Activated CD4-positive, alpha-beta T cell treated with anti-CD3 and anti-CD28 coated beads, Interleukin-2, amount 10 ng/mL, durations not matched to agents 24 days and 14 days (primary cell): Measurements from ENCODE around the gene NEK1. TPM values are rescaled to one million over a fixed set of nuclear protein-coding genes. Genes with fewer than 3 reads are reported as not detected.
A peak's percentile ranks its signal among the peaks of the same experiment; 100 is the strongest.
"Not testable (repeated sequence)": the region's sequence is repeated elsewhere in the genome, so short reads cannot be mapped to it uniquely, and the experiment has no call there.

Experiments used
- DNase-seq: peaks from one replicate; pipeline ENCODE4 v3.0.0; 2022
- H3K27ac Mint-ChIP-seq: one replicate; pipeline ENCODE4 v1.8.0; 2022; ENCODE audit warnings: mild to moderate bottlenecking, mixed read lengths
- H3K27me3 Mint-ChIP-seq: one replicate; pipeline ENCODE4 v1.8.0; 2022; ENCODE audit warnings: mixed read lengths
- H3K36me3 Mint-ChIP-seq: one replicate; pipeline ENCODE4 v1.8.0; 2022; ENCODE audit warnings: low read depth, mild to moderate bottlenecking, mixed read lengths
- H3K4me1 Mint-ChIP-seq: one replicate; pipeline ENCODE4 v1.8.0; 2021; ENCODE audit warnings: mixed read lengths
- H3K4me3 Mint-ChIP-seq: one replicate; pipeline ENCODE4 v1.8.0; 2022; ENCODE audit warnings: mild to moderate bottlenecking, moderate library complexity, mixed read lengths
- H3K9me3 Mint-ChIP-seq: one replicate; pipeline ENCODE4 v1.8.0; 2021; ENCODE audit warnings: mixed read lengths
- intact Hi-C: fragments of 100-400 bp; cut with micrococcal nuclease; formaldehyde crosslinking; loops from one replicate; pipeline ENCODE4 v1.15.1; 2023
- total RNA-seq: library from RNA; stranded (reverse); gene quantifications from 2 replicates; pipeline ENCODE4 v1.2.3, GENCODE V29; 2022

Gene NEK1
- total RNA-seq, 1 donor from 2014 or later, result 11.1 TPM

DNA sequence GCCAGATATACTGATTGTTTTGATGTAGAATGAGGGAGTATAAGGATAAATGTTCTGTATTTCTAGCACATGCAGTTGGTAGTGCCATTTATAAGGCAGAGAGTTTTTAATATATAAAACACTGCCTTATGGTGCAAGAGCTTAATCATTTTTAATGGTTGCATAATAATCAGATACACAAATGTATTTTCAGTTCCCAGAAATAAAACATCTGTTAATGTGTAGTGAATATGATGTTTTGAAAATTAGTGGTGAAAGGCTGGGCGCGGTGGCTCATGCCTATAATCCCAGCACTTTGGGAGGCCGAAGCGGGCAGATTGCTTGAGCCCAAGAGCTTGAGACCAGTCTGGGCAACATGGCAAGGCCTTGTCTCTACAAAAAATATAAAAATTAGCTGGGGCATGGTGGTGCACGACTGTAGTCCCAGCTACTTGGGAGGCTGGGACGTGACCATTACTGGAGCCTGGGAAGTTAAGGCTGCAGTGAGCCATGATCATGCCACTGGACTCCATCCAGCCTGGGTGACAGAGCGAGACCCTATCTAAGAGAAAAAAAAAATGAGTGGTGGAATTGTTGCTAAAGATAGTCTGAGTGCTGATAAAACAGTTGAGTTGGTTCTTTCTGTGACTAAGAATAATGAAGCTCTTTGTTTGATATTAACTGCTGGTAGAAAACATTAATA is 37.3 kb upstream of the NEK1 start:
- H3K27ac Mint-ChIP-seq, result no peak overlapping the region
- no peak overlapping the region for H3K4me3 Mint-ChIP-seq
- no peaks in the 10 kb centered on the region for H3K9me3 Mint-ChIP-seq

GRCh38 chr4:169645627-169646026 is 33.2 kb upstream of the NEK1 start:
- H3K9me3 Mint-ChIP-seq, result no peaks in the 10 kb centered on the region
- DNase-seq, result no peak

More for the DNA sequence above, 37.3 kb upstream of the NEK1 start:
- H3K36me3 Mint-ChIP-seq, result peaks cover 25% of the 10 kb centered on the region
- H3K27me3 Mint-ChIP-seq, result no peaks in the 10 kb centered on the region
- H3K4me1 Mint-ChIP-seq, result peaks cover 6% of the 10 kb centered on the region
- intact Hi-C loops, result no loop called here
- DNase-seq, result no peak

DNA sequence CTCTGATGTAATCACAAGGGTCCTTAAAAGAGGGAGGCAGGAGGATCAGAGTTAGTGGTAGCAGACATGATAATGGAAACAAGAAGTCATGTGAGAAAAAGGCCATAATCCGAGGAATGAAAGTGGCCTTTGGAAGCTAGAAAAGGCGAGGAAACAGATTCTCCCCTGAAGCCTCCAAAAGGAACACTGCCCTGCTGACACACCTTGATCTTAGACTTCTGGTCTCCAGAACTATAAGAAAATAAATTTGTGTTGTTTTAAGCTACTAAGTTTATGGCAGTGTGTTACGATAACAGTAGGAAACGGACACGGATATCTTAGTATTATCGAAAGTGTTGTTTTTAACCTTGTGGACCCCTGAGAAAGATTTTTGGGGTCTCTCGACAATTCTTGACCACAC is 32.4 kb upstream of the NEK1 start:
- Mint-ChIP-seq H3K36me3 (peaks cover 18% of the 10 kb centered on the region), H3K9me3 (no peaks in the 10 kb centered on the region), H3K27me3 (no peaks in the 10 kb centered on the region), H3K27ac (peak overlapping the region; percentile 38), H3K4me3 (no peak overlapping the region), H3K4me1 (no peaks in the 10 kb centered on the region)
- no peak for DNase-seq
- intact Hi-C loops, result no loop called here

More at GRCh38 chr4:169645627-169646026, 33.2 kb upstream of the NEK1 start:
- H3K27ac Mint-ChIP-seq, result no peak overlapping the region
- no peaks in the 10 kb centered on the region for H3K4me1 Mint-ChIP-seq
- intact Hi-C loops, result no loop called here
- no peak overlapping the region for H3K4me3 Mint-ChIP-seq
- H3K27me3 Mint-ChIP-seq, result no peaks in the 10 kb centered on the region
- H3K36me3 Mint-ChIP-seq, result peaks cover 18% of the 10 kb centered on the region

DNA sequence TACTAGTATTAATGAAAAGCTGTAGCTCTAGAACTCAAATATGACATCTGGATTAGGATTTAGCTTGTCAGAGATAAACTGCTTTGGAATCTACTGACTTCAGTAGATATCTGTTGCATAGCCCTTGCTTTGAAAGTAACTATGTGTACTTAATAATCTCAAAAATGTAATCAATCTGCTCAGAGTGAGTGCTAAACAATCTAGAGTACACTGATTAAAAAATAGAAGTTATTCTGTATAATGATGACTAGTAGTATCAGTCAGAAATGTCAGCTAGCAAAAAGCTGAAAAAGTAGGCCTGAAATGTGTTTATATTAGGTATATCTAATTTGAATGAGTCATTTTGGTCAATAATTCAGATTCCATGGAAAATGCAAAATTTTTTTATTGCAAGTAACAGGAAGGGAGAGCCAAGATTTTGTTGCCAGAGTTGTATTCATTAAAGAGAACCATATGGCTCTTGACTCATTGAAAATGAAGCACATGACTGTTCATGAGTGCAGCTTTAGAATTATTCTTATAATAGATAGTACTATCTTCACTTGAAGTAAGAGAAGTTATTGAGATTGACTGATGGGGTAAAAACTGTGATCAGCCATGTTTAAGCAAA is 28.0 kb upstream of the NEK1 start:
- Mint-ChIP-seq H3K27ac (no peak overlapping the region), H3K9me3 (no peaks in the 10 kb centered on the region), H3K36me3 (peaks cover 39% of the 10 kb centered on the region), H3K4me1 (peaks cover 1% of the 10 kb centered on the region), H3K4me3 (no peak overlapping the region), H3K27me3 (no peaks in the 10 kb centered on the region)
- intact Hi-C loops, result no loop called here
- no peak for DNase-seq

- no peak overlapping the region for H3K4me3 Mint-ChIP-seq
- no peaks in the 10 kb centered on the region for H3K27me3 Mint-ChIP-seq
- no peak overlapping the region for H3K27ac Mint-ChIP-seq
- peaks cover 31% of the 10 kb centered on the region for H3K36me3 Mint-ChIP-seq
- no peak for DNase-seq
- H3K9me3 Mint-ChIP-seq, result no peaks in the 10 kb centered on the region
- H3K4me1 Mint-ChIP-seq, result peaks cover 5% of the 10 kb centered on the region
- intact Hi-C loops, result no loop called here
Observed at GRCh38 chr4:169634975-169635374, 22.6 kb upstream of the NEK1 start.

DNA sequence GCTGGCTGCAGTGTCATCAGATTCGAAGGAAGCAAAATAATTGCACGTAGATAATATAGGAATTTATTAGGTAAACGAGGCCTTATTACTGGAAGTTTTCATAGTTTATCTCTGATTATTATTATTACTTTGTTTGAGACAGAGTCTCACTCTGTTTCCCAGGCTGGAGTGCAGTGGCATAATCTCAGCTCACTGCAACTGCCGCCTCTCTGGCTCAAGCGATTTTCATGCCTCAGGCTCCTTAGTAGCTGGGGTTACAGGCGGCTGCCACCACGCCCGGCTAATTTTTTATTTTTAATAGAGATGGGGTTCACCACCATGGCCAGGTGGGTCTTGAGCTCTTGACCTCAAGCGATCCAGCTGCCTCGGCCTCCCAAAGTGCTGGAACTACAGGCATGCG is 20.5 kb upstream of the NEK1 start:
- intact Hi-C loops, result no loop called here
- no peak overlapping the region for H3K27ac Mint-ChIP-seq
- H3K9me3 Mint-ChIP-seq, result no peaks in the 10 kb centered on the region
- peaks cover 4% of the 10 kb centered on the region for H3K4me1 Mint-ChIP-seq
- H3K4me3 Mint-ChIP-seq, result no peak overlapping the region
- no peaks in the 10 kb centered on the region for H3K27me3 Mint-ChIP-seq
- DNase-seq, result no peak
- H3K36me3 Mint-ChIP-seq, result peaks cover 17% of the 10 kb centered on the region

DNA sequence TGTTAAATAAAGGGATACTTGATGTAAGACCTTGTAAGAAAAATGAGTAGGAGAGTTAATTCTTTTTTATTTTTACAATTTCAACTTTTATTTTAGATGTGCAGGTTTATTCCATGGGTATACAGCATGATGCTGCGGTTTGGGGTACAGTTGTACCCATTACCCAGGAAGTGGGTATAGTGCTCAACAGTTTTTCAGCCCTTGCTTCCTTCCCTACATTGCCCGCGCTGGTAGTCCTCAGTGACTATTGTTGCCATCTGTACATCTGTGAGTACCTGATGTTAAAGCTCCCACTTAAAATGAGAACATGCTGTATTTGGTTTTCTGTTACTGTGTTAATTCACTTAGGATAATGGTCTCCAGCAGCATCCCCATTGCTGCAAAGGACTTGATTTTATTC is 17.7 kb upstream of the NEK1 start:
- H3K27ac Mint-ChIP-seq, result no peak overlapping the region
- H3K27me3 Mint-ChIP-seq, result no peaks in the 10 kb centered on the region
- no peaks in the 10 kb centered on the region for H3K9me3 Mint-ChIP-seq
- intact Hi-C loops, result no loop called here
- H3K4me1 Mint-ChIP-seq, result peaks cover 19% of the 10 kb centered on the region
- no peak for DNase-seq
- peaks cover 6% of the 10 kb centered on the region for H3K36me3 Mint-ChIP-seq
- H3K4me3 Mint-ChIP-seq, result no peak overlapping the region

DNA sequence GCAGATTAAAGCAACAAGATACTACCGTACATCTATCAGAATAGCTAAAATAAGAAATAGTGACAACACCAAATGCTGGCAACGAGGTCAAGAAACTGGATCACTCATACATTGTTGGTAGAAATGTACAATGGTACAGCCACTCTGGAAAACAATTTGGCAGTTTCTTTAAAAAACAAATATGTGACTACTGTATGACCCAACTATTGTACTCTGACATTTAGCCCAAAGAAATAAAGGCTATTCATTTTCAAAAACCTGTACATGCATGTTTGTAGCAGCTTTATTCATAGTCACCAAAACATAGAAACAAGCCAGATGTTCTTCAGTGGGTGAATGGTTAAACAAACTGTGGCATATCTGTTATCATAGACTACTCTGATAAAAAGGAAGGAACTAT is 16.2 kb upstream of the NEK1 start:
- no peak for DNase-seq
- H3K27me3 Mint-ChIP-seq, result no peaks in the 10 kb centered on the region
- H3K27ac Mint-ChIP-seq, result no peak overlapping the region
- peaks cover 18% of the 10 kb centered on the region for H3K4me1 Mint-ChIP-seq
- H3K36me3 Mint-ChIP-seq, result peaks cover 4% of the 10 kb centered on the region
- H3K4me3 Mint-ChIP-seq, result no peak overlapping the region
- intact Hi-C loops, result no loop called here
- H3K9me3 Mint-ChIP-seq, result no peaks in the 10 kb centered on the region

GRCh38 chr4:169627307-169627706 is 14.9 kb upstream of the NEK1 start:
- peaks cover 5% of the 10 kb centered on the region for H3K36me3 Mint-ChIP-seq
- intact Hi-C loops, result no loop called here
- H3K9me3 Mint-ChIP-seq, result no peaks in the 10 kb centered on the region
- no peak overlapping the region for H3K4me3 Mint-ChIP-seq
- peaks cover 27% of the 10 kb centered on the region for H3K4me1 Mint-ChIP-seq
- H3K27me3 Mint-ChIP-seq, result no peaks in the 10 kb centered on the region
- DNase-seq, result no peak
- H3K27ac Mint-ChIP-seq, result peak overlapping the region; percentile 32

DNA sequence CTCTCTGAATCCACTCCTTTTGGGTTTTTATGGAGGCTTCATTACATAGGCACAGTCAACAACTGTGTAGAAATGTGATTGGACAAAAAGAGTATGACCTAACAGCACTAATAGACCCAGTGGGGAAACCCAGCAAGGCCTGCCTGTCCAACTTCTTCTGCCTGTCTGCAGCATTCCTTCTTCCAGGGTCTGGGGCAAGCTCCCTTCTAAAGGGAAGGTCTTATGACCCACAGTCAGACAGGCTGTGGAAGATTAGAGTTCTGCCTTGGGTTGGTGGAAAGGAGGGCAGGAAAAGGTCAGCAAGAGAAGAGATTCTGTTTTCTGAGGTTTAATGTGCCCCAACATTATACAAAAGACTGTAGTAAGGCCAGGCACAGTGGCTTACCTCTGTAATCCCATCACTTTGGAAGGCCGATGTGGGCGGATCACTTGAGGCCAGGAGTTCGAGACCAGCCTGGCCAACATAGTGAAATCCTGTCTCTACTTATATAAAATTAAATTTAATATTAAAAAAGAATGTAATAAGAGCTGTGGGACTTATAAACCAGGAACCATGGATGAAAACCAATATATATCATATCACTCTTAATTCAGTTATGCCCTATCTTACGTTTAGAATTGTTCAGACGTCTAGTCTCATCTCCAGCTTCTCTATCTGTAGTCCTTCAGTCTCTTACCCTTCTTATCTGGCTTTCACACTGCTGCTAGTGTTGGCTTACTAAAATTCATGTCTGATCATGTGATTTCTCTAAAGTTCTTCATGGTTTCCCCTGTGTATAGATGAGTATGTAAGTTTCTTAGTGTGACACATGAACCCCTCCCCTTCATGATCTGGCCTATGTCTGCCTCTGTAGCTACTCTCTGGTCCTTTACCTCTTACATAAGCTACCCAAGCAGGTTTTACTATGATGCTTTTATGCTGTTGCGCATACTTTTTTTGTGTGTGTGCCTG is 14.2 kb upstream of the NEK1 start:
- Mint-ChIP-seq H3K27me3 (no peaks in the 10 kb centered on the region), H3K36me3 (peaks cover 5% of the 10 kb centered on the region), H3K4me3 (no peak overlapping the region), H3K27ac (peak overlapping the region; percentile 32), H3K9me3 (no peaks in the 10 kb centered on the region), H3K4me1 (peaks cover 34% of the 10 kb centered on the region)
- intact Hi-C loops, result no loop called here
- DNase-seq, result no peak

DNA sequence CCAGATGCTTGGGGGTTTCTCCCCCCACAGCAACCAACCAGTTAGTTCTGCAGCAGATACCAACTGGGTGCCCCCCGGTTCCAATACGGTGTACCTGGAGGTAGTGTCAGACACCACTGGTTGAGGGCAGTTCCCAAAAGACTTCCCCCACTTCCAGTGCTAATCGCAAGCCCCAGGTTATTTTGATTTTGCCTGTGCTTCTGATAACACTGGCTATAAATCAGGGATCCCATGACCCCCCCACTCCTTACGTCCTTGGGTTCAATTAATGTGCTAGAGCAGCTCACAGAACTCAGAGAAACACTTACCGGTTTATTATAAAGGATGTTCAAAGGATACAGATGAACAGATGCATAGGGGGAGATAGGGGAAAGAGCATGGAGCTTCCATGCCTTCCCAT is 13.5 kb upstream of the NEK1 start:
- Mint-ChIP-seq H3K9me3 (no peaks in the 10 kb centered on the region), H3K36me3 (peaks cover 5% of the 10 kb centered on the region), H3K27ac (no peak overlapping the region), H3K4me1 (peaks cover 36% of the 10 kb centered on the region), H3K27me3 (no peaks in the 10 kb centered on the region), H3K4me3 (no peak overlapping the region)
- intact Hi-C loops, result no loop called here
- DNase-seq, result no peak

GRCh38 chr4:169624012-169624411 is 11.6 kb upstream of the NEK1 start:
- peaks cover 39% of the 10 kb centered on the region for H3K4me1 Mint-ChIP-seq
- H3K27me3 Mint-ChIP-seq, H3K9me3 Mint-ChIP-seq, intact Hi-C loops, DNase-seq, H3K27ac Mint-ChIP-seq, H3K36me3 Mint-ChIP-seq, H3K4me3 Mint-ChIP-seq: not testable (repeated sequence)

- peaks cover 48% of the 10 kb centered on the region for H3K4me1 Mint-ChIP-seq
- intact Hi-C loops, result loop anchor here (1.0 kb wide), 1 partner anchor 38 kb away; no protein-coding TSS in a partner anchor
- H3K9me3 Mint-ChIP-seq, result no peaks in the 10 kb centered on the region
- peak overlapping the region; percentile 100 for H3K4me3 Mint-ChIP-seq
- peak overlapping the region; percentile 92 for H3K27ac Mint-ChIP-seq
- H3K27me3 Mint-ChIP-seq, result no peaks in the 10 kb centered on the region
- H3K36me3 Mint-ChIP-seq, result peaks cover 7% of the 10 kb centered on the region
- no peak for DNase-seq
Observed at GRCh38 chr4:169622566-169622965, 10.2 kb upstream of the NEK1 start.
